ENCODE measurements around the gene TNS4. TPM values are rescaled to one million over a fixed set of nuclear protein-coding genes. Genes with fewer than 3 reads are reported as not detected.

Gene TNS4
- total and polyA plus RNA-seq, 2 donors (not counting 1 experiment from before 2014, with no cell fraction given): under 0.01 to 0.05 TPM

DNA sequence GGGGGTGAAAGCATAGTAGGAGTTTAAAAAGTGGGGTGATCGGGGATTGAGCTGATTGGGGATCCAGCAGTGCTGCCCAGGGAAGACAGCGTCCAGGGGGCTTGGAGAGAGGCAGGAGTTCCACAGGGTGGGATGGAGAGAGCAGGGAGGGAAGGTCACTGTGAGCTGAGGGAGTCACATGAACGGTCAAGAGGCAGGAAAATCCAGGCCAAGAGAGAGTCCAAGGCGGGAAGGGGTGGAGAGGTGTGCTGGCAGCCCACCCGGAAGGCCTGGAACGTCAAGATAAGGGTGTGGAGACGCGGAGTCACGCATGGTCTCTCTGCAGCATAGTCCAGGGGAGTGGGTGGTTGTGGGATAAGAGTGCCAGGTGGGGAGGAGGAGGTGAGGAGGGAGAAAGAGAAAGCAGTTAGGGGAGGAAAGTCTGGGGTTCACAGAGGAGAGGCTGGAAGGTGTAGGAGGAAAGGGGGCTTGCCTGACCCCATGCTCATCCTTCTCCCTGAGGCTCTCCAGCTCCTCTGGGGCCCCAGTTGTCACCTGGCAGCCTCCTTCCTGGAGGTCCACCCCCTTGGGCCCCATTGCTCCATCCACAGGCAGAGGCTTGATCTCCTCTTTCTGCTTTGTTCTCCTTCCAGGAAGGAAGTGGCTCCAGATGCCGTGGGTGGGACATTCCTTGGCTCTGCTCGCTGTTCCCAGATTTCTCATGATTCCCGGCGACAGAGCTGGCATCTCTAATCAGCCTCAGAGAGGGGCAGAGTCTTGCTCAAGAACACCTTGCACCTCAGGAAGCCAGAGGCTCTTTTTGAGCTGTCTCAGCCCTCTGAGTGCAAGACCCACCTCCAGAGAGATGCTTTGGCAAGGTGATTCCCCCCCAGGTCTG lies 35.1 kb upstream of the TNS4 start:
- H2AFZ ChIP-seq (ENCODE audit: low read length): peak overlapping the region; percentile 29
- H3K27me3 ChIP-seq (ENCODE audit: control insufficient read depth, insufficient read depth, low read length): no peaks in the 10 kb centered on the region
- peaks cover 28% of the 10 kb centered on the region for H3K4me1 ChIP-seq (ENCODE audit: control insufficient read depth, extremely low read depth, insufficient read depth, low read length)
- H3K4me2 ChIP-seq (ENCODE audit: extremely low read depth, insufficient read depth, low read length): no peak overlapping the region
- peak; percentile 53 to 56 for DNase-seq (ENCODE audit: low read depth in 2 of 2)
- H3K9me3 ChIP-seq (ENCODE audit: control insufficient read depth, insufficient read depth, low read depth, low read length): no peaks in the 10 kb centered on the region
- TF ChIP-seq EZH2 (IDR thresholded peaks at IDR 0.05; ENCODE audit: low read length, missing control alignments): no peak
- TF ChIP-seq, protein P1, sequence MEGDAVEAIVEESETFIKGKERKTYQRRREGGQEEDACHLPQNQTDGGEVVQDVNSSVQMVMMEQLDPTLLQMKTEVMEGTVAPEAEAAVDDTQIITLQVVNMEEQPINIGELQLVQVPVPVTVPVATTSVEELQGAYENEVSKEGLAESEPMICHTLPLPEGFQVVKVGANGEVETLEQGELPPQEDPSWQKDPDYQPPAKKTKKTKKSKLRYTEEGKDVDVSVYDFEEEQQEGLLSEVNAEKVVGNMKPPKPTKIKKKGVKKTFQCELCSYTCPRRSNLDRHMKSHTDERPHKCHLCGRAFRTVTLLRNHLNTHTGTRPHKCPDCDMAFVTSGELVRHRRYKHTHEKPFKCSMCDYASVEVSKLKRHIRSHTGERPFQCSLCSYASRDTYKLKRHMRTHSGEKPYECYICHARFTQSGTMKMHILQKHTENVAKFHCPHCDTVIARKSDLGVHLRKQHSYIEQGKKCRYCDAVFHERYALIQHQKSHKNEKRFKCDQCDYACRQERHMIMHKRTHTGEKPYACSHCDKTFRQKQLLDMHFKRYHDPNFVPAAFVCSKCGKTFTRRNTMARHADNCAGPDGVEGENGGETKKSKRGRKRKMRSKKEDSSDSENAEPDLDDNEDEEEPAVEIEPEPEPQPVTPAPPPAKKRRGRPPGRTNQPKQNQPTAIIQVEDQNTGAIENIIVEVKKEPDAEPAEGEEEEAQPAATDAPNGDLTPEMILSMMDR (conservative IDR thresholded peaks at IDR 0.05 in 1 of 2, IDR thresholded peaks at IDR 0.05 in 1 of 2; ENCODE audit: low read depth in 1 of 2, low read length in 2 of 2): no peak
- peak overlapping the region; percentile 34 for H3K27ac ChIP-seq (ENCODE audit: insufficient read depth, low read length)
- H3K36me3 ChIP-seq (ENCODE audit: control insufficient read depth, insufficient read depth, low read length): no peaks in the 10 kb centered on the region
- no peaks in the 10 kb centered on the region for H3K79me2 ChIP-seq (ENCODE audit: control insufficient read depth, insufficient read depth, low read length)
- no peaks in the 10 kb centered on the region for H4K20me1 ChIP-seq (ENCODE audit: control insufficient read depth, extremely low read depth, insufficient read depth, low read length)
- H3K9ac ChIP-seq (ENCODE audit: insufficient read depth, low read length): peak overlapping the region; percentile 34
- H3K4me3 ChIP-seq (replicated peaks in 1 of 4; ENCODE audit: control extremely low read depth in 1 of 4, insufficient read depth in 1 of 4, low read depth in 3 of 4, low read length in 4 of 4): no peak overlapping the region

DNA sequence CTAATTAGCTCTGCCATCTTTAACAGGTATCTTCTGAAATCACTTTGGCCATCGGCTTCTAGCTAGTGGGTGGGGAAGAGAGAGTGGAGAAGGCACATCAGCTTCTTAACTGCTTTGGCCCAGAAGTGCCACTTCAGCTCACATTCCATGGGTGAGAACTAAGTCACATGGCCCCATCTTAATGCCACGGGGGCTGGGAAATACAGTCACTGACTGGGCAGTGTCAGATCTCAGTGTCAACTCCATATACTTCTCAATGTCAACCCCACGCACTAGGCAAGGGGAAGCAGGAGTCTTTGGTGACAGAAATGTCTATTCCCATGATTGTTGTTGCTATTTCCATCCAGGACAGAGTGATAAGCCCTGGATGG lies 34.5 kb upstream of the TNS4 start:
- Histone ChIP-seq H3K36me3 (ENCODE audit: control insufficient read depth, insufficient read depth, low read length) (no peaks in the 10 kb centered on the region), H3K27ac (ENCODE audit: insufficient read depth, low read length) (peak overlapping the region; percentile 34), H3K4me1 (ENCODE audit: control insufficient read depth, extremely low read depth, insufficient read depth, low read length) (peaks cover 25% of the 10 kb centered on the region), H4K20me1 (ENCODE audit: control insufficient read depth, extremely low read depth, insufficient read depth, low read length) (no peaks in the 10 kb centered on the region), H3K79me2 (ENCODE audit: control insufficient read depth, insufficient read depth, low read length) (no peaks in the 10 kb centered on the region), H3K9ac (ENCODE audit: insufficient read depth, low read length) (no peak overlapping the region), H2AFZ (ENCODE audit: low read length) (no peak overlapping the region), H3K27me3 (ENCODE audit: control insufficient read depth, insufficient read depth, low read length) (no peaks in the 10 kb centered on the region), H3K9me3 (ENCODE audit: control insufficient read depth, insufficient read depth, low read depth, low read length) (no peaks in the 10 kb centered on the region), H3K4me2 (ENCODE audit: extremely low read depth, insufficient read depth, low read length) (no peak overlapping the region), H3K4me3 (replicated peaks in 1 of 4; ENCODE audit: control extremely low read depth in 1 of 4, insufficient read depth in 1 of 4, low read depth in 3 of 4, low read length in 4 of 4) (no peak overlapping the region)
- no peak for DNase-seq (ENCODE audit: low read depth in 2 of 2)
- TF ChIP-seq, protein P1 (conservative IDR thresholded peaks at IDR 0.05 in 1 of 2, IDR thresholded peaks at IDR 0.05 in 1 of 2; ENCODE audit: low read depth in 1 of 2, low read length in 2 of 2): no peak
- no peak for TF ChIP-seq EZH2 (IDR thresholded peaks at IDR 0.05; ENCODE audit: low read length, missing control alignments)

- TF ChIP-seq, protein P1 (conservative IDR thresholded peaks at IDR 0.05 in 1 of 2, IDR thresholded peaks at IDR 0.05 in 1 of 2; ENCODE audit: low read depth in 1 of 2, low read length in 2 of 2): no peak
- no peak for TF ChIP-seq EZH2 (IDR thresholded peaks at IDR 0.05; ENCODE audit: low read length, missing control alignments)
- Histone ChIP-seq H3K4me1 (ENCODE audit: control insufficient read depth, extremely low read depth, insufficient read depth, low read length) (peaks cover 25% of the 10 kb centered on the region), H3K79me2 (ENCODE audit: control insufficient read depth, insufficient read depth, low read length) (no peaks in the 10 kb centered on the region), H3K4me3 (replicated peaks in 1 of 4; ENCODE audit: control extremely low read depth in 1 of 4, insufficient read depth in 1 of 4, low read depth in 3 of 4, low read length in 4 of 4) (no peak overlapping the region), H4K20me1 (ENCODE audit: control insufficient read depth, extremely low read depth, insufficient read depth, low read length) (no peaks in the 10 kb centered on the region), H3K9ac (ENCODE audit: insufficient read depth, low read length) (no peak overlapping the region), H3K9me3 (ENCODE audit: control insufficient read depth, insufficient read depth, low read depth, low read length) (no peaks in the 10 kb centered on the region), H3K27ac (ENCODE audit: insufficient read depth, low read length) (no peak overlapping the region), H2AFZ (ENCODE audit: low read length) (no peak overlapping the region), H3K27me3 (ENCODE audit: control insufficient read depth, insufficient read depth, low read length) (no peaks in the 10 kb centered on the region), H3K4me2 (ENCODE audit: extremely low read depth, insufficient read depth, low read length) (no peak overlapping the region), H3K36me3 (ENCODE audit: control insufficient read depth, insufficient read depth, low read length) (no peaks in the 10 kb centered on the region)
- DNase-seq (ENCODE audit: low read depth in 2 of 2): no peak
These were observed 34.0 kb upstream of the TNS4 start for GRCh38 chr17:40535438-40535837.

Data from fibroblast of lung (primary cell).